Type B pancreatic cell (in vitro differentiated cells): Measurements from ENCODE around the gene TXNRD1. TPM values are rescaled to one million over a fixed set of nuclear protein-coding genes. Genes with fewer than 3 reads are reported as not detected.
"Not testable (repeated sequence)": the region's sequence is repeated elsewhere in the genome, so short reads cannot be mapped to it uniquely, and the experiment has no call there.

Experiments used
- DNase-seq: peaks from one replicate; pipeline ENCODE4 v3.0.0; 2021; ENCODE audit warnings: mixed read lengths; ENCODE audit not compliant: unreplicated experiment; ENCODE audit errors: extremely low spot score
- H3K27ac Mint-ChIP-seq: 2 replicates; pipeline ENCODE4 v1.8.0; 2021; ENCODE audit warnings: mild to moderate bottlenecking, mixed read lengths
- H3K27me3 Mint-ChIP-seq: 2 replicates; pipeline ENCODE4 v1.8.0; 2021; ENCODE audit warnings: mixed read lengths
- H3K36me3 Mint-ChIP-seq: 2 replicates; pipeline ENCODE4 v1.8.0; 2021; ENCODE audit warnings: mixed read lengths
- H3K4me1 Mint-ChIP-seq: one replicate; pipeline ENCODE4 v1.8.0; 2021; ENCODE audit warnings: mixed read lengths; ENCODE audit not compliant: unreplicated experiment
- H3K4me3 Mint-ChIP-seq: 2 replicates; pipeline ENCODE4 v1.8.0; 2021; ENCODE audit warnings: mild to moderate bottlenecking, mixed read lengths
- H3K9me3 Mint-ChIP-seq: 2 replicates; pipeline ENCODE4 v1.8.0; 2021; ENCODE audit warnings: mixed read lengths
- CTCF ChIP-seq: fragments of 200-600 bp; sonication (generic); conservative IDR thresholded peaks from 2 replicates; pipeline ENCODE4 v1.5.0; 2021; ENCODE audit warnings: antibody characterized with exemption, mild to moderate bottlenecking
- total RNA-seq: library from RNA; stranded (reverse); gene quantifications from 2 replicates; pipeline ENCODE4 v1.2.1, GENCODE V29; 2021; ENCODE audit warnings: low replicate concordance

The TXNRD1 gene
- total RNA-seq, 1 donor from 2014 or later: 94.7 TPM

- peak; percentile 60 for DNase-seq
These were observed 43.6 kb upstream of the TXNRD1 start for GRCh38 chr12:104171785-104172569.

GRCh38 chr12:104172570-104172947 is 43.0 kb upstream of the TXNRD1 start:
- no peak for TF ChIP-seq CTCF
- Mint-ChIP-seq H3K27ac (no peak overlapping the region), H3K36me3 (no peaks in the 10 kb centered on the region), H3K27me3 (peaks cover 3% of the 10 kb centered on the region), H3K4me1 (peaks cover 4% of the 10 kb centered on the region), H3K9me3 (no peaks in the 10 kb centered on the region), H3K4me3 (no peak overlapping the region)
- peak; percentile 34 for DNase-seq

More at GRCh38 chr12:104171785-104172569, 43.6 kb upstream of the TXNRD1 start:
- no peaks in the 10 kb centered on the region for H3K9me3 Mint-ChIP-seq
- H3K27ac Mint-ChIP-seq: no peak overlapping the region
- H3K36me3 Mint-ChIP-seq: no peaks in the 10 kb centered on the region
- H3K27me3 Mint-ChIP-seq: no peaks in the 10 kb centered on the region
- H3K4me1 Mint-ChIP-seq: no peaks in the 10 kb centered on the region
- no peak for TF ChIP-seq CTCF
- H3K4me3 Mint-ChIP-seq: no peak overlapping the region

DNA sequence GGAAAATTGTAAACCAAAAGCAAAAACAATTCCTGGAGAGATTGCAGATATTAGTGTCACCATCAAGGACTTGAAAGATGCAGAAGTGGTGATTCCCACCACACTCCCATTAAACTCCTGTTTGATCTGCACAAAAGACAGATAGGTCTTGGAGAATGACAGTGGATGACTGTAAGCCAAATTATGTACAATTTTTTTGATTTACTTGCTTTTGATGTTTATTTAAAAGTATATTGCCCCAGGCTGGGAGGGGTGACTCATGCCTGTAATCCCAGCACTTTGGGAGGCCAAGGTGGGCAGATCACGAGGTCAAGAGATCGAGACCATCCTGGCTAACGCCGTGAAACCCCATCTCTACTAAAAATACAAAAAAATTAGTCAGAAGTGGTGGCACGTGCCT is 41.8 kb upstream of the TXNRD1 start:
- peak; percentile 16 for DNase-seq
- peaks cover 12% of the 10 kb centered on the region for H3K4me1 Mint-ChIP-seq
- not testable (repeated sequence) for H3K4me3 Mint-ChIP-seq, H3K9me3 Mint-ChIP-seq, H3K27me3 Mint-ChIP-seq, H3K27ac Mint-ChIP-seq, H3K36me3 Mint-ChIP-seq

DNA sequence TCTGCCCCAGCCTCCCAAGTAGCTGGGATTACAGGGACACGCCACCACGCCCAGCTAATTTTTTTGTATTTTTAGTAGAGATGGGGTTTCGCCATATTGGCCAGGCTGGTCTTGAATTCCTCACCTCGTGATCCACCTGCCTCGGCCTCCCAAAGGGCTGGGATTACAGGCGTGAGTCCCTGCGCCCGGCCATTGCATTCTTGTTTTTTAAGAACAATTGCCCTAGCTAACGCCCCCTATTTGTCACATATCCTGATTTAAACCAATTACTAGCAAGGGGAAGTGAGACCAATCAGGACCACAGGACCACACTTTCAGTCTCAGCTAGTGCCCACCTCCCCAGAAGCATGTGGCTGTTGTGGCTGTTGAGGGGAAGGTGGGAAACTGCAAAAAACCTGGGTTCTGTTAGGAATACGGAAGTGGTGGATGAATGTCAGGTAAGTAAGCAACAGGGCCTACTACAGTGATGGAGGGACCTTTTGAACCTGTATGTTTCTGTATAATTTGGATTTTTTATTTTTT is 39.8 kb upstream of the TXNRD1 start:
- peak; percentile 18 for DNase-seq
- Mint-ChIP-seq H3K4me1 (peaks cover 12% of the 10 kb centered on the region), H3K27ac (no peak overlapping the region), H3K4me3 (no peak overlapping the region), H3K36me3 (no peaks in the 10 kb centered on the region), H3K27me3 (peaks cover 6% of the 10 kb centered on the region), H3K9me3 (no peaks in the 10 kb centered on the region)
- TF ChIP-seq CTCF: no peak

DNA sequence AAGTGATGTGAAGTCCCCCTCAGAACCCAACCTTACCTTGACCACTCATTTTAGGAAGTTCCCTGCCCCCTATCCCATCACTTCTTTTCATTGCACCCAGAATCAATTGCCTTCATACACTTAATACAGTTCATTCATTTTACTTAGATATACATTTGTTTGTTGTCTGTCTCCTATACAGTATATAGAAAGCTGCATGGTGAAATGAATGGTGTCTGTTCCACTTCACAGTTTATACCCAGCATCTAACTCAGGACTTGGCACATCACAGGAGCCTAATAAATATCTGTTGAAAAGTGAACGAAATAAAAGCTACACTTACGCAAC is 38.3 kb upstream of the TXNRD1 start:
- Mint-ChIP-seq H3K36me3 (no peaks in the 10 kb centered on the region), H3K27me3 (peaks cover 6% of the 10 kb centered on the region), H3K4me1 (peaks cover 12% of the 10 kb centered on the region), H3K9me3 (no peaks in the 10 kb centered on the region), H3K27ac (no peak overlapping the region), H3K4me3 (no peak overlapping the region)
- no peak for DNase-seq
- TF ChIP-seq CTCF: no peak

- H3K4me3 Mint-ChIP-seq: no peak overlapping the region
- H3K27ac Mint-ChIP-seq: peak overlapping the region; percentile 22
- peak; percentile 32 for DNase-seq
These were observed 37.7 kb upstream of the TXNRD1 start for GRCh38 chr12:104177663-104178501.

More at GRCh38 chr12:104177663-104178501, 37.7 kb upstream of the TXNRD1 start:
- Mint-ChIP-seq H3K27me3 (peaks cover 6% of the 10 kb centered on the region), H3K4me1 (peaks cover 12% of the 10 kb centered on the region), H3K36me3 (no peaks in the 10 kb centered on the region), H3K9me3 (no peaks in the 10 kb centered on the region)
- TF ChIP-seq CTCF: no peak
